Measurements from ENCODE around the gene GCNT1. TPM values are rescaled to one million over a fixed set of nuclear protein-coding genes. Genes with fewer than 3 reads are reported as not detected.

Gene GCNT1
- total RNA-seq (1 to 10 TPM; 1.4 to 8.9 (median 1.7) TPM), polyA plus RNA-seq (1 to 10 TPM in 1 of 2 donors, under 1 TPM in 1; 0.70 to 2.9 TPM), total RNA-seq (1.5 reads per million, percentile 4 among the genes with 10 or more reads in this experiment)

GRCh38 chr9:76458903-76459693 lies at the start of gene GCNT1:
GCNT1 (plus strand) TSS chr9:76459182; CDS start chr9:76502382, 43,200 bp downstream.
- H3K4me3 Mint-ChIP-seq: peak within 1 kb of the TSS; percentile 81 to 96 (median 92)
- Histone ChIP-seq H3K4me1 (ENCODE audit: control insufficient read depth in 2 of 2, insufficient read depth in 2 of 2, low read length in 2 of 2) (peaks cover 3 to 11% of the 10 kb centered on the region in 2 donors), H3K27ac (ENCODE audit: low read depth, low read length) (no peak within 1 kb of the TSS), H3K27me3 (ENCODE audit: control insufficient read depth in 2 of 2, insufficient read depth in 2 of 2, low read length in 2 of 2) (no peaks in the 10 kb centered on the region), H3K9me3 (ENCODE audit: control insufficient read depth in 2 of 3, low read length in 3 of 3) (no peaks in the 10 kb centered on the region), H3K36me3 (ENCODE audit: control insufficient read depth in 2 of 3, insufficient read depth in 3 of 3, low read length in 3 of 3) (no peaks in the 10 kb centered on the region), H3K4me3 (ENCODE audit: low read length) (peak within 1 kb of the TSS; percentile 92)
- peaks cover 0 to 4% (median 0%) of the 10 kb centered on the region in 5 donors for H3K36me3 Mint-ChIP-seq
- H3K9me3 Mint-ChIP-seq: no peaks in the 10 kb centered on the region
- CTCF ChIA-PET: no interaction called here
- DNase-seq: peak; percentile 78 to 98 (median 86)
- intact Hi-C loops (cut with micrococcal nuclease): loop anchor here (1.0 to 5.0 kb wide), 10 partner anchors 12 to 1430 kb away; partner anchors contain the start of genes PCSK5 (in 2 of the 2), CARNMT1 (in 1 of the 2), NMRK1 (in 1 of the 2) and OSTF1 (in 1 of the 2)
- POLR2A ChIA-PET: interaction anchor here (0.7 to 1.7 kb wide), 2 partner anchors 64 to 66 kb away, joined by 3 to 6 read pairs; partner anchors contain the start of gene RFK
- H3K27ac Mint-ChIP-seq: peak within 1 kb of the TSS in 8 of 9 donors; percentile 7 to 81 (median 61)
- H3K4me1 Mint-ChIP-seq: peaks cover 16 to 34% (median 20%) of the 10 kb centered on the region in 7 donors
- peaks cover 0 to 3% (median 0%) of the 10 kb centered on the region in 5 donors for H3K27me3 Mint-ChIP-seq
- ATAC-seq: peak; percentile 98

- no peak overlapping the region for H3K4me3 Mint-ChIP-seq
- H3K4me1 Mint-ChIP-seq: peaks cover 0 to 26% (median 0%) of the 10 kb centered on the region in 7 donors
- POLR2A ChIA-PET: no interaction called here
- H3K27me3 Mint-ChIP-seq: peaks cover 0 to 10% (median 0%) of the 10 kb centered on the region in 5 donors
- no peak for ATAC-seq
- Histone ChIP-seq H3K36me3 (ENCODE audit: control insufficient read depth in 2 of 3, insufficient read depth in 3 of 3, low read length in 3 of 3) (no peaks in the 10 kb centered on the region), H3K9me3 (ENCODE audit: control insufficient read depth in 2 of 3, low read length in 3 of 3) (peaks cover 0 to 13% (median 4%) of the 10 kb centered on the region in 3 experiments), H3K4me3 (ENCODE audit: low read length) (no peak overlapping the region), H3K27ac (ENCODE audit: low read depth, low read length) (no peak overlapping the region), H3K27me3 (ENCODE audit: control insufficient read depth in 2 of 2, insufficient read depth in 2 of 2, low read length in 2 of 2) (no peaks in the 10 kb centered on the region), H3K4me1 (ENCODE audit: control insufficient read depth in 2 of 2, insufficient read depth in 2 of 2, low read length in 2 of 2) (no peaks in the 10 kb centered on the region)
- DNase-seq: no peak
- intact Hi-C loops (cut with micrococcal nuclease): no loop called here
- peaks cover 8 to 21% (median 15%) of the 10 kb centered on the region in 11 donors for H3K9me3 Mint-ChIP-seq
- no peak overlapping the region for H3K27ac Mint-ChIP-seq
- CTCF ChIA-PET: no interaction called here
- peaks cover 0 to 11% (median 8%) of the 10 kb centered on the region in 5 donors for H3K36me3 Mint-ChIP-seq
These were observed 46.3 kb upstream of the GCNT1 start for GRCh38 chr9:76412638-76413037.

GRCh38 chr9:76413658-76414057 lies 45.3 kb upstream of the GCNT1 start:
- Mint-ChIP-seq H3K36me3 (peaks cover 0 to 11% (median 8%) of the 10 kb centered on the region in 5 donors), H3K27me3 (peaks cover 0 to 10% (median 0%) of the 10 kb centered on the region in 5 donors), H3K27ac (no peak overlapping the region), H3K4me3 (no peak overlapping the region), H3K9me3 (peaks cover 8 to 21% (median 15%) of the 10 kb centered on the region in 11 donors), H3K4me1 (peaks cover 0 to 23% (median 0%) of the 10 kb centered on the region in 7 donors)
- ATAC-seq (no peak), DNase-seq (no peak)
- ChIA-PET POLR2A (no interaction called here), CTCF (no interaction called here)
- no peak overlapping the region for H3K4me3 ChIP-seq (ENCODE audit: low read length)
- peaks cover 0 to 13% (median 4%) of the 10 kb centered on the region in 3 experiments for H3K9me3 ChIP-seq (ENCODE audit: control insufficient read depth in 2 of 3, low read length in 3 of 3)
- H3K36me3 ChIP-seq (ENCODE audit: control insufficient read depth in 2 of 3, insufficient read depth in 3 of 3, low read length in 3 of 3): no peaks in the 10 kb centered on the region
- no peak overlapping the region for H3K27ac ChIP-seq (ENCODE audit: low read depth, low read length)
- no peaks in the 10 kb centered on the region for H3K4me1 ChIP-seq (ENCODE audit: control insufficient read depth in 2 of 2, insufficient read depth in 2 of 2, low read length in 2 of 2)
- no peaks in the 10 kb centered on the region for H3K27me3 ChIP-seq (ENCODE audit: control insufficient read depth in 2 of 2, insufficient read depth in 2 of 2, low read length in 2 of 2)
- intact Hi-C loops (cut with micrococcal nuclease): no loop called here

GRCh38 chr9:76414661-76415060 lies 44.3 kb upstream of the GCNT1 start:
- POLR2A ChIA-PET: no interaction called here
- Mint-ChIP-seq H3K4me1 (peaks cover 0 to 25% (median 0%) of the 10 kb centered on the region in 7 donors), H3K27me3 (peaks cover 0 to 10% (median 0%) of the 10 kb centered on the region in 5 donors), H3K9me3 (peaks cover 8 to 21% (median 15%) of the 10 kb centered on the region in 11 donors), H3K36me3 (peaks cover 0 to 11% (median 8%) of the 10 kb centered on the region in 5 donors), H3K27ac (no peak overlapping the region), H3K4me3 (no peak overlapping the region)
- Histone ChIP-seq H3K27me3 (ENCODE audit: control insufficient read depth in 2 of 2, insufficient read depth in 2 of 2, low read length in 2 of 2) (no peaks in the 10 kb centered on the region), H3K9me3 (ENCODE audit: control insufficient read depth in 2 of 3, low read length in 3 of 3) (peaks cover 0 to 13% (median 4%) of the 10 kb centered on the region in 3 experiments), H3K36me3 (ENCODE audit: control insufficient read depth in 2 of 3, insufficient read depth in 3 of 3, low read length in 3 of 3) (no peaks in the 10 kb centered on the region), H3K4me3 (ENCODE audit: low read length) (no peak overlapping the region), H3K4me1 (ENCODE audit: control insufficient read depth in 2 of 2, insufficient read depth in 2 of 2, low read length in 2 of 2) (no peaks in the 10 kb centered on the region), H3K27ac (ENCODE audit: low read depth, low read length) (no peak overlapping the region)
- no peak for DNase-seq
- CTCF ChIA-PET: interaction anchor here (0.6 kb wide), 1 partner anchor 28 kb away, joined by 3 read pairs; no protein-coding TSS in a partner anchor
- ATAC-seq: no peak
- intact Hi-C loops (cut with micrococcal nuclease): no loop called here

GRCh38 chr9:76415154-76415553 lies 43.8 kb upstream of the GCNT1 start:
- H3K27me3 Mint-ChIP-seq: peaks cover 0 to 10% (median 0%) of the 10 kb centered on the region in 5 donors
- ChIA-PET POLR2A (no interaction called here), CTCF (interaction anchor here (0.6 kb wide), 1 partner anchor 27 kb away, joined by 3 read pairs; no protein-coding TSS in a partner anchor)
- Histone ChIP-seq H3K9me3 (ENCODE audit: control insufficient read depth in 2 of 3, low read length in 3 of 3) (peaks cover 0 to 13% (median 4%) of the 10 kb centered on the region in 3 experiments), H3K27me3 (ENCODE audit: control insufficient read depth in 2 of 2, insufficient read depth in 2 of 2, low read length in 2 of 2) (no peaks in the 10 kb centered on the region), H3K4me3 (ENCODE audit: low read length) (no peak overlapping the region), H3K27ac (ENCODE audit: low read depth, low read length) (no peak overlapping the region), H3K36me3 (ENCODE audit: control insufficient read depth in 2 of 3, insufficient read depth in 3 of 3, low read length in 3 of 3) (no peaks in the 10 kb centered on the region), H3K4me1 (ENCODE audit: control insufficient read depth in 2 of 2, insufficient read depth in 2 of 2, low read length in 2 of 2) (no peaks in the 10 kb centered on the region)
- H3K27ac Mint-ChIP-seq: no peak overlapping the region
- peaks cover 0 to 27% (median 0%) of the 10 kb centered on the region in 7 donors for H3K4me1 Mint-ChIP-seq
- H3K36me3 Mint-ChIP-seq: peaks cover 0 to 11% (median 8%) of the 10 kb centered on the region in 5 donors
- ATAC-seq (no peak), DNase-seq (no peak)
- intact Hi-C loops (cut with micrococcal nuclease): no loop called here
- peaks cover 8 to 21% (median 15%) of the 10 kb centered on the region in 11 donors for H3K9me3 Mint-ChIP-seq
- H3K4me3 Mint-ChIP-seq: no peak overlapping the region

GRCh38 chr9:76415731-76416130 lies 43.3 kb upstream of the GCNT1 start:
- Mint-ChIP-seq H3K9me3 (peaks cover 8 to 21% (median 15%) of the 10 kb centered on the region in 11 donors), H3K4me1 (peaks cover 0 to 27% (median 0%) of the 10 kb centered on the region in 7 donors), H3K27ac (peak overlapping the region in 1 of 9 donors; percentile 63), H3K27me3 (peaks cover 0 to 10% (median 0%) of the 10 kb centered on the region in 5 donors), H3K36me3 (peaks cover 0 to 11% (median 8%) of the 10 kb centered on the region in 5 donors), H3K4me3 (no peak overlapping the region)
- H3K27me3 ChIP-seq (ENCODE audit: control insufficient read depth in 2 of 2, insufficient read depth in 2 of 2, low read length in 2 of 2): no peaks in the 10 kb centered on the region
- H3K27ac ChIP-seq (ENCODE audit: low read depth, low read length): no peak overlapping the region
- intact Hi-C loops (cut with micrococcal nuclease): no loop called here
- CTCF ChIA-PET: no interaction called here
- POLR2A ChIA-PET: no interaction called here
- no peaks in the 10 kb centered on the region for H3K4me1 ChIP-seq (ENCODE audit: control insufficient read depth in 2 of 2, insufficient read depth in 2 of 2, low read length in 2 of 2)
- no peak for ATAC-seq
- H3K4me3 ChIP-seq (ENCODE audit: low read length): no peak overlapping the region
- no peaks in the 10 kb centered on the region for H3K36me3 ChIP-seq (ENCODE audit: control insufficient read depth in 2 of 3, insufficient read depth in 3 of 3, low read length in 3 of 3)
- no peak for DNase-seq
- H3K9me3 ChIP-seq (ENCODE audit: control insufficient read depth in 2 of 3, low read length in 3 of 3): peaks cover 0 to 13% (median 4%) of the 10 kb centered on the region in 3 experiments

Measured in naive thymus-derived CD4-positive, alpha-beta T cell (primary cell).